Fibroblast of skin of left quadriceps (primary cell): ENCODE measurements around the gene STAP2.
A peak's percentile ranks its signal among the peaks of the same experiment; 100 is the strongest.
"Not testable (repeated sequence)": the region's sequence is repeated elsewhere in the genome, so short reads cannot be mapped to it uniquely, and the experiment has no call there.

ENCODE experiments used
- DNase-seq, 2 experiments: peaks; one replicate each; pipeline ENCODE4 v3.0.0-alpha.2; 2013; ENCODE audit warnings: low read depth in 2 of 2

Gene STAP2

DNA sequence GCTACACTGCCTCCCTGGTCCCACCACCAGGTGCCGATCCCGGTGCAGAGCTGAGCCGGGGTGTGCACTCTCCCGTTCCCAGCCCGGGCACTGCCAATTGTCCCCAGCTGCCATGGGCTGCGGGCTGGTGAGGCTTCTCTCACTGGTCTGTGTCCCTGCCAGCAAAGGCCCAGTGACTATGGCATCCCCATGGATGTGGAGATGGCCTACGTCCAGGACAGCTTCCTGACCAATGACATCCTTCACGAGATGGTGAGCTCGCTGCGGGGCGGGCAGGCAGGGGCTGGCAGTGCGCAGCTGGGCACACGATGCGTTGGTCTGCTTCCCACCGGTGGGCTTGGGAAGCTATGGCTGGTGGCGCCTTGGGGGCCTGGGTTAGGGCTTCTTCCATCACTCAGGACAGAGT, 19.3 kb upstream of the STAP2 start:
- DNase-seq = no peak

DNA sequence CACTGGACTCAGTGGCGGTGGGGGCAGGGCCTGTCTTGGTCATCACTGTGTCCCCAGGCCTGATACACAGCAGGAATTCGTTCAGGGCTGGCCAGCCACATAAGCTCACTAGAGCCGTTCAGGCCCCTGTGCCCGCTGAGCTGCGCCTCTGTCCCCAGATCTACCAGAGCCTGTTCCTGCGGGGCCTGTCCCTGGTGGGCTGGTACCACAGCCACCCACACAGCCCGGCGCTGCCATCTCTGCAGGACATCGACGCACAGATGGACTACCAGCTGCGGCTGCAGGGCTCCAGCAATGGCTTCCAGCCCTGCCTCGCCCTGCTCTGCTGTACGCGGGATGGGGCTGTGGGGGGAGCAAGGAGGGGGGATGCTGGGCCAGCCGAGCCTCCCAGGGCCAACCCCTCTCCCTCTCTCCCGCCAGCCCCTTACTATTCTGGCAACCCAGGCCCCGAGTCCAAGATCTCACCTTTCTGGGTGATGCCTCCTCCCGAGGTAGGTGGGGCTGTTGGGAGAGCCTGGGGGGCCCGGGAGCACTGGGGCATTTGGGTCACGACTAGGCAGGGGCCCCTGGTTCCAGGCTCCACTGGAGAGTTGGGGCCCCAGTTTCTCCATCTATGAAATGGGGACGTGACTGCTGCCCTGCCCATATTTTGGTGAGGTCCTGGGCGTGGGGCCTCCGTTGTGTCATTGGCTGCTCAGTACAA, 18.6 kb upstream of the STAP2 start:
- DNase-seq = no peak

DNA sequence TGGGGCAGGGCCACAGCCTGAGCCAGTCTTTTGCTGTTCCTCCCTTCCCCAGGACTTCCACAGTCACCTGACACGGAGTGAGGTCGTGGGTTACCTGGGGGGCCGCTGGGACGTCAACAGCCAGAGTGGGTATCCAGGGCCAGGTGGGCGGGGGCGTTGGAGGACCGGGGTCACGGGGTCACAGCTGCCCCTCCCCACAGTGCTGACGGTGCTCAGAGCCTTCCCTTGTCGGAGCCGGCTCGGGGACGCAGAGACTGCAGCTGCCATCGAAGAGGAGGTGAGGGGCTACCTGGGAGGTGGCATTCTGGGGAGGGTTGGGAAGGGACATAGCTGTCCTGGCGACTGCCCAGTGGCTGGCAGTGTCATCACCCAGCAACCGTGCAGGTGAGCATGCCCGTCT, 16.3 kb upstream of the STAP2 start:
- no peak for DNase-seq

DNA sequence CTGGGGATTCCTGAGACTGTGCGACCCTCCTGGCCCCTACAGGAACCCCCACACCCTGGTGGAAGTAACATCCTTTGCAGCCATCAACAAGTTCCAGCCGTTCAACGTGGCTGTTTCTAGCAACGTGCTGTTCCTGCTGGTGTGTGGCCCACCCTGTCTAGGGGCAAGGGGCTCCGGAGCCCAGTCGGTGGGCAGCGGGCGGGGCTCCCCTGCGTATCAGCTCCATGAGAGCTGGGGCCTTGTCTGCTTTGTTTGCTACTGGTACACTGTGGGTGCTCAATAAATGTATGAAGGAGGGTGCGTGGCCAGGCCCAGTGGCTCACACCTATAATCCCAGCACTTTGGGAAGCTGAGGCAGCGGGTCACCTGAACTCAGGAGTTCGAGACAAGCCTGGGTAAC, 15.7 kb upstream of the STAP2 start:
- DNase-seq = no peak

DNA sequence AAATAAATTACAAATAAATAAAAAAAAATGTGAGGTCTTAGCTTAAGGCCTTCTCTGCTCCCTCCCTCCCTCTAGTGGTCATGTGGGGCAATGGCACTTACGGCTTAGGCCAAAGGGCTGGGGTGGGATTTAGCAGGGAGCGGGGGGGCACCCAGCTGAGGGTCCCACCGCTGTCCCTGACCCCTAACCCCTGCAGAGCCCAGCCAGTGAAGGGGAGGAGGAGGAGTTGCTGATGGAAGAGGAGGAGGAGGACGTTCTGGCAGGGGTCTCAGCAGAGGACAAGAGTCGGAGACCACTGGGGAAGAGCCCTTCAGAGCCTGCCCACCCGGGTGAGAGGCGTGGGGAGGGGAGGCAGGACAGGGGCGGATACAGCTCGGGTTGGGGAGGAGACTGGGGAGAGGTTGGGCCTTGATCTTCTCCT, 14.1 kb upstream of the STAP2 start:
- DNase-seq = no peak

DNA sequence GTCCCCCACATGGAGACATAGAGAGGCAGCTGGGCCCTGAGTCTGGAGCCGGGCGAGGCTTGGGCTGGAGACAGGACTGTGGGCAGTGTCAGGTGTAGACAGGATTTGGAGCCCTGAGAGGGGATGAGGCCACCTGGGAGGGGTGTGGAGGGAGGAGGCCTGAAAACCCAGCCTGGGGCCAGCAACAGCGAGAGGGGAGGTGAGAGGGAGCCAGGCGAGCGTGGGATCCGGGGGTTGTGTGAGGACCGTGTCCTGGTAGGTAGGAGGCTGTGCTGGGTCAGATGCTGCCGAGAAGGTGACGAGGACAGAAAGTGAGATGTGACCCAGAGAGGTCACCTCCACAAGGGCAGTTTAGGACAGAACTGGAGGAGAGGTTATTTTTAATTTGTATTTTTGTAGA, 12.1 kb upstream of the STAP2 start:
- no peak for DNase-seq

DNA sequence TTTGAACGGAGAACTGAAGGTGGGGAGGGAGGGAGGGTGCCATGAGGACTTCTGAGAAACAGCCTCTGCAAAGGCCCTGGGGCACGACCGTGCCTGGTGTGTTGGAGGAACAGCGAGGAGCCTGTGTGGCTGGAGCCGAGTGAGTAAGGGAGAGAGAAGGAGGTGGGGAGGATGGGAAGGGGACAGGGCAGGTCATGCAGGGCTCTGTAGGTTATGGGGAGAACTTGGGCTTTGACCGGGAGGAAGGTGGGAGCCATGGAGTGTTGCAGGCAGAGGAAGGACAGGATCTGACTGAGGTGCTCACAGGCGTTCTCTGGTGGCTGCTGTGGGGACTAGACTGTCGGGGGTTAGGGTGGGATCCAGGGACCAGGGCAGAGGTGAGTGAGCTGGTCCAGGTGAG, 11.5 kb upstream of the STAP2 start:
- no peak for DNase-seq

DNA sequence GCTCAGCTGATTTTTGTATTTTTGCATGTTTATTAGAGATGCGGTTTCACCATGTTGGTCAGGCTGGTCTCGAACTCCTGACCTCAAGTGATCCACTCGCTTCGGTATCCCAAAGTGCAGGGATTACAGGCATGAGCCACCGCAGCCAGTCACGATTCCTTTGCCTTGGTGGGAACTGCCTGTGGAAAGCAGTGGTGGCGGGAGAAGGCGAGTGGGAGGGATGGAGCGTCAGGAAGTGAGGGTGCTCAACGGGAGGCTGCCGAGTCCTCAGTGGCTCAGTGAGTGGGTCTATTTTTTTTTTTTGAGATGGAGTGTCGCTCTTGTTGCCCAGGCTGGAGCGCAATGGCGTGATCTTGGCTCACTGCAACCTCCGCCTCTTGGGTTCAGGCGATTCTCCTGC, 10.6 kb upstream of the STAP2 start:
- not testable (repeated sequence) for DNase-seq

DNA sequence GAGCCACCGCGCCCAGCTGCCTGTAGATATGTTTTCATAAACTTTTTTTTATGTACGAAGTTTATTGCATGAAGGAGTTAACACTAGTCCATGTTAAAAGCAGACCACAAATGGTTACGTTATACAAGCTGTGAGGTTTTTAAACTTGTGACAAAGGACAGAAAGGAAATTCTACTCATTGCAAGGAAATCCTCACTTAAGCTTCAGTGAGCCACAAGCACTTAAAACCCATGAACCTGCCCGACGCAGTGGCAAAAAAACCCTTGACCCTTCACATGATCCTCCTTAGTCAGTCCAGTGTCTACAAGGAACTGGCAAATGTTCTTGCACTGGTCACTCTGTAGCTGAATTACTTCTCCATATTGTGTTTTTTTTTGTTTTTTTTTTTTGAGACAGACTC, 8.9 kb upstream of the STAP2 start:
- DNase-seq = no peak

DNA sequence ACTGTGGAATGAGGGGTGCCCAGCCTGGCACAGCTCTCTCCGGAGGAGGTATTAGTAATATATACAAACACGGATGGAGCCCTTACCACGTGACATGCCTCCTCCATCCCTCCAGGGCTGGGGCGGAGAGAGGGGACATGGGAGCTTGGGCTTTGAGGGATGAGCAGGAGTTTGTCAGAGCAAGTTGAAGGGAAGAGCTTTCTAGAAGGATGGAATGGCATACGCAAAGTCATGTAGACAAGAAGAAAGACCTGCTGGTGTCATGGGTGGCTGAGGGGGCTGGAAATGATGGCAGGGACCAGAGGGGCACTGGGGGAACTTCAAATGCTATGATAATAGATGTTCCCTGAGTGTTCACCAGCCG, 7.4 kb upstream of the STAP2 start:
- no peak for DNase-seq

DNA sequence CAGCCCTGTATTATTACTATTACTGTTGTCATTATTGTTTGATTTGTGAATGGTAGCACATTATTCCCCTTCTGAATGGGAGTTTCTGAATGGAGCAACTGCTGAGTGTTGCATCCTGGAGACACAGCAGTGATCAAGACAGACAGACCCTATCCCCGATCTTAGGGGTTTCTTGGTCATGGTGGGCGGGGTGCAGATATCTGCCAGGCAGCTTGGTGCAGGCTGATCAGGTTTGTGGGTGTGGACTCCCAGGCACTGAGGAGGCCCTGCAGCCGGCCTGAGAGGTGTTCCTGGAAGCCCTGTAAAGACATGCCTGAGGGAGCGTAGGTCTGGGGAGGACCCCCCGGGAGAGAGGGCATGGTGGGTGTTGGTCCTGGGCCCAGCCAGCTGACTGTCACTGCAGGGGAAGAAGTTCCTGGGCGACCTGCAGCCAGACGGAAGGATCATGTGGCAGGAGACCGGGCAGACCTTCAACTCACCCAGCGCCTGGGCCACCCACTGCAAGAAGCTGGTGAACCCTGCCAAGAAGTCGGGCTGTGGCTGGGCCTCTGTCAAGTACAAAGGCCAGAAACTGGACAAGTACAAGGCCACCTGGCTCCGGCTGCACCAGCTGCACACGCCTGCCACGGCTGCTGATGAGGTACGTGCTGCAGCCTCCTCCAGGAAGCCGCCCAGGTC, 6.9 kb upstream of the STAP2 start:
- no peak for DNase-seq

DNA sequence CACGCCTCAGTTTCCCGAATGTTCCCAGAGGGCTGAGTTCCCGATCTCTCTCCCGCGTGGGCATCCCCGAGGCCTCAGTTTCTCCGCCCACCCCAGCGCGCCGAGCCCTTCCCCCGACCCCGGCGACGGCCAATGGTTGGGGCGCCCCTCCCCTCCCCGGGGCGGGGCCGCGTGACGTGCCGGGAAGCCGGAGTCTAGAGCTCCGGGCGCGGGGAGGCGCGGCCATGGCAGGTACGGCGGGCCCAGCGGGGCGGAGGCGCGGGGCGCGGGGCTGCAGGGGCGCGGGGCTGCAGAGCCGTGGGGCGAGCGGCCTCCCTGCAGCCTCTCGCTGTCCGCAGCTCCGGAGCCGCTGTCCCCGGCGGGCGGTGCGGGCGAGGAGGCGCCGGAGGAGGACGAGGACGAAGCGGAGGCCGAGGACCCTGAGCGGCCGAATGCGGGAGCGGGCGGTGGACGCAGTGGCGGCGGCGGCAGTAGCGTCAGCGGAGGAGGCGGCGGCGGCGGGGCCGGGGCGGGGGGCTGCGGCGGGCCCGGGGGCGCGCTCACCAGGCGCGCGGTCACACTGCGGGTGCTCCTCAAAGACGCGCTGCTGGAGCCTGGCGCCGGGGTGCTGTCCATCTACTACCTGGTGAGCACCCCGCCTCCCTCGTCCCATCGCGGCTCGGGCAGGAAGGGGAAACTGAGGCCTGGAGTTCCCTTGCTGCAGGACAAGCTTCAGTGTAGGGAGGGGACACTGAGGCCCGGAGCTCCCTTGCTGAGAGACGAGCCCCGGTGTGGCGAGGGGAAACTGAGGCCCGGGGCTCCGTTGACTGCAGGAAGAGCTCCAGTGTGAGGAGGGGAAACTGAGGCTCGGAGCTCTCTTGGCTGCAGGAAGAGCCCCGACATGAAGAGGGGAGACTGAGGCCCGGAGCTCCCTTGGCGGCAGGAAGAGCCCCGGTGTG, 5.0 kb upstream of the STAP2 start, which contains the start of gene MPND:
Gene MPND, plus strand, starts transcription at position 193 of the 938 bp plus-strand sequence. Its CDS starts 32 bp downstream, at position 225.
- peak; percentile 59 to 62 for DNase-seq

DNA sequence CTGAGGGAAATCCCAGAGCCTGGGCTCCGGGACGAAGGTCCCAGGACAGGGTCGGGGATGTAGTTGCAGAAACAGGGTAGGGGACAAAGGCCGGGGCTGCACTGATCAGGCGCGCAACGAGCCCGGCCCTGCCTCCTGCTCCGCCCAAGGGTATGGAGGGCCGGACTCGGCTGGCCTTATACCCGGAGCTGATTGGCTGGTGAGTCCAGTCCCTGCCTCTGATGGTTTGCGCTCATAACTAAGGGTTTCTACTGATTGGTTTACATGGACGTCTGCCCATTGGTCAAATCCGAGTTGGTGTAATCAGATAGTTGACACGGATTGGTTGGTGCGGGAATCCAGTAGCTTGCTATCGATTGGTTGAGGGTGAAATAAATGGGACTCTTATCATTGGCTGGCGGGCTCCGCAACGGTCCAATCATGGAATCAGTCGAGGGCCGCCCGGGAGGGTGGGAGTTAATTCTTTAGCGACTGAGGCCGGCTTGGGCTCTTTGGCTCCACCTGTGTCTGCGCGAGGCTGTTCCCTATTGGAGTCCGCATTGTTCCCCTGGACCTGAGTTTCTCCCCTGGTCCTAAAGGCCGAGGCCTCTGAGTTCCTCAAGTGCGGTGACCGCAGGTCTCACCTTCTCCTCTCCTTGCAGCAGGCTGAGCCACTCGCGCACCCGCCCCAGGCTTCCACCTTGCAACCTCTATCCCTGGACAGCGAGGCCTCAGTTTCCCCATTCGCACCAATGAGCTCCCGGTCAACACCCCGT, 4.2 kb upstream of the STAP2 start:
- DNase-seq = peak; percentile 100

DNA sequence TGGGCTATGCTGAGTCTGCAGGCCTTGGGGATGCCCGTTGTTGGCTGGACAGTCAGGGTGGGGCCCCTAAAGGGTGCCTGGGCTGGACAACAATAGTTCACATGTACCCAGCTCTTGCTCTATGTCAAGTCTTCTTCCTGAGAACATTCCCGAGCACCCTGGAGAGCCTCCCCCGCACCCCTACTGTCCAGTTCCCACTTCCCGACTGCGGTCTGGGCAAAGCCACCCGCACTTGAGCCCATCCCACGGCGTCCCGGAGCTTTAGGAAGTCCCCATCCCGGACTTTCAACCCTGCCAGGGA, 3.6 kb upstream of the STAP2 start:
- no peak for DNase-seq

DNA sequence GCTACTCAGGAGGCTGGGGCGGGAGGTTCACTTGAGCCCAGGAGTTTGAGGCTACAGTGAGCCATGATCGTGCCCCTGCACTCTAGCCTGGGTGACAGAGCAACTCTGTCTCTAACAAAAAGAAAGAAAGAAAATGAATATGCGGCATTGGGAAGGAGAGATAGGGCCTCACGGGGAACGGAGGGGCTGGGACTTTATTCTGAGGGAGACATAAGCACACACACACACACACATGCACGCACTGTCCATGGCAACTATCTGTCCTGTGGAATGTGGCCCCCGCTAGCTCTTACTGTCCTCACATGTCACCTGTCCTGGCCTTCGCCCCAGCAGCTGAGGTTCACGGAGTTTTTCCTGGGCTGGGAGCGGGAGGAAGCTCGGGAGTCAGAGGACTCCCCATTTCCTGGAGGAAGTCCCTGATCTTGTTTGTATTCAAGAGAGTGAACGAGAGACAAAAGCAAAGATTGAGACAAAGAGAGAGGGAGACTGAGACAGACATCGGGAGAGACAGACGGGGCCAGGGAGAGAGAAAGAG, 654 bp downstream of the STAP2 start:
- DNase-seq = no peak

DNA sequence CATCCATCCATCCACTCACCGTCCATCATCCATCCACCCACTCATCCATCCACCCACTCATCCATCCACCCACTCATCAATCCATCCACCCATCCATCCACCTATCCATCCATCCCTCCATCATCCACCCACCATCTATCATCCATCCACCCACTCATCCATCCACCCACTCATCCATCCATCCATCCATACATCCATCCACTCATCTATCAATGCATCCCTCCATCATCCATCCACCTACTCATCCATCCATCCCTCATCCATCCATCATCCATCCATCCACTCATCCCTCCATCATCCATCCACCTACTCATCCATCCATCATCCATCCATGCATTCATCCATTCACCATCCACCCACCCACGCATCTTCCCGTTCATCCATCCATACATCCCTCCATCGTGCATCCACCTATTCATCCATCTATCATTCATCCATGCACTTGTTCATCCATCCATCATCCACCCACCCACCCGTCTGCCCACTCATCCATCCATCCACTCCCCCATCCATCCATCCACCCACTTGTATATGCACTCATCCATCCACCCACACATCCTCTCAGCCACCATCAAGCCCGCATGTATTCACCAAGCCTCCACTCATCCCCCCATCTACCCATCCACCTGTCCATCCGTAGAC, 3.6 kb downstream of the STAP2 start:
- no peak for DNase-seq

DNA sequence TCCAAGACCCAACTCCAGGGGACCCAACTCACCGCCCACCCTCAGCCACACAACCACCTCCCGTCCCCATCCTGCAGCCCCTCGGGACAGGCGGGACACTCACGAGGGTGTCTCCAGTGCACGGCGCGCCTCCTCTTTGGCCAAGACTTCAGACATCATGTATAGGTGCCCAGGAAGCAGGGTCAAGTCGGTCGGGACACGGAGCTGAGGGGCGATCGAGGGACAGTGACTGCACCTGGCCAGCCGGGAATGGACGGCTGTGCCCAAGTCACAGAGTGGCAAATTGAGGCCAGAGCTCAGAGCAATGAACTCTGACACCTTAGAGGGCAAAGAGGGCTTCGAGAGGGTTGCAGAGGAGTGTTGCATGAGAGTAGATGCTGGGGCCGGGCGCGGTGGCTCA, 8.8 kb downstream of the STAP2 start:
- no peak for DNase-seq

DNA sequence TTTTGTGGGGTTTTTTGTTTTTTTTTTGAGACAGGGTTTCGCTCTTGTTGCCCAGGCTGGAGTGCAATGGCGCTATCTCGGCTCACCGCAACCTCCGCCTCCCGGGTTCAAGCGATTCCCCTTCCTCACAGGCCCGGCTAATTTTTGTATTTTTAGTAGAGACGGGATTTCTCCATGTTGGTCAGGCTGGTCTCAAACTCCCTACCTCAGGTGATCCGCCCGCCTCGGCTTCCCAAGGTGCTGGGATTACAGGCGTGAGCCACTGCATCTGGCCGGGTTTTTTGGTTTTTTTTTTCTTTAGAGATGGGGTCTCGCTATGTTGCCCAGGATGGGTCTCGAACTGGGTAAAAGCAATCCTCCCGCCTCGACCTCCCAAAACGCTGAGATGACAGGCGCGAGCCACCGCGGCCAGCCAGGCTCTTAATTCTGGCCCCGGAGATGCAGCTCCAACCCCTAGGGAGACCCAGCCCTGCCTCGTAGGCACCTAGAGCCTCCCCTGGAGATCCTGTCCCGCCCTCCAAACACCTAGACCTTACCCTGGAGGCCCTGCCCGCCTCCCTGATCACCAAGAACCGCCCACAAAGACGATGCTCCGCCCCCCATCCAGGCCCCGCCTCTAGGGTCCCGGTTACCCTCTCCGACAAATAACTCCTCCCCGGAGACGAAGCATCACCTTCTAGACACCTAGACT, 9.5 kb downstream of the STAP2 start:
- not testable (repeated sequence) for DNase-seq

DNA sequence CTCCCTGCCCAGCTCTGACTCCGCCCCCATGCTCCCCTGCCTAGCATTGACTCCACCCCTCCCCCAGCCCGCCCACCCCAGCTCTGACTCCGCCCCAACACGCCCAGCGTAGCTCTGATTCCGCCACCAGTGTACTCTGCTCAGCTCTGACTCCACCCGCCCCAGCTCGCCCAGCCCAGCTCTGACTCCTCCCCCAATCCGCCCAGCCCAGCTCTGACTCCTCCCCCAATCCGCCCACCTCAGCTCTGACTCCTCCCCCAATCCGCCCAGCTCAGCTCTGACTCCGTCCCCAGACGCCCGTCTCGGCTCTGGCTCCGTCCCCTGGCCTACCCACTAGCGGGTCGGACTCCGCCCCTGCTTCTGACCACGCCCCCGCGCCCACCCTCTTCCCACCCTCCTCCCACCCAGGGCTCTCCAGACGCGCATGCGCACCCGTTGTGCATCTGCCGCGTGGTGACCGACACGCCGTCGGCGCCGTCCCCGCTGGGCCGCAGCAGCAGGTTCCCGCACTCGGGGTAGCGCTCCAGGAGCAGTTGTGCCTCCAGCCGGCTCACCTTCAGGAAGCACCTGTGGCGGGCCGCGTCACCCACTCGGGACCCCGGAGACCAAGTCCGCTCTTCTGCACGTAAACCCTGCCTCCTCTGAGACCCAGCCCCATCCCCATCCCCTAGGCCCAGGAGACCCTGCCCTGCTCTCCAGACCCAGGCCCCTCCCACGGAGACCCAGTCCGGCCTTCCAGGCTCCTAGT, 10.2 kb downstream of the STAP2 start:
- peak; percentile 92 for DNase-seq

DNA sequence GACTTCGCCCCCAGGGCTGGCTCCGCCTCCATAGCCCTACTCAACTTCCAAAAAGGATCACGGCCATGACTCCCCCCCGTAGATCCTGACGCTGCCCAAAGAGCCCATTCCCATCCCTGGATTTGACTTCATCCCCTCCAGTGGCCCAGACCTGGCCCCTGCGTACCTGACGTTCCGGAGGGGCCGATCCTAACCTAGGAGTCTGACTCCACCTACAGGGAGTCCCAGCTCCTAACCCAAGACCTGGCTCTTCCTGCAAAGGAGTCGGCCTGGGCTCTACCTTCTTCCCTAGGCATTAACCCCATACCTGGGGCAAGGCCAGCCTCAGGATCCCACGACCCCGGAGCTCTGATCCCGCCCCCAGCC, 10.8 kb downstream of the STAP2 start:
- no peak for DNase-seq
